WI38 (cell line): ENCODE data around the gene MRPS24.

ENCODE experiments used
- H3K4me3 ChIP-seq: 2 replicates; pipeline ENCODE4 v1.5.1; 2011; ENCODE audit warnings: low read depth, mild to moderate bottlenecking, control low read depth, low read length
- CTCF ChIP-seq: IDR thresholded peaks from 2 replicates; pipeline ENCODE4 v1.5.1; 2012; ENCODE audit warnings: low read depth, mild to moderate bottlenecking, control low read depth, low read length

Gene MRPS24

DNA sequence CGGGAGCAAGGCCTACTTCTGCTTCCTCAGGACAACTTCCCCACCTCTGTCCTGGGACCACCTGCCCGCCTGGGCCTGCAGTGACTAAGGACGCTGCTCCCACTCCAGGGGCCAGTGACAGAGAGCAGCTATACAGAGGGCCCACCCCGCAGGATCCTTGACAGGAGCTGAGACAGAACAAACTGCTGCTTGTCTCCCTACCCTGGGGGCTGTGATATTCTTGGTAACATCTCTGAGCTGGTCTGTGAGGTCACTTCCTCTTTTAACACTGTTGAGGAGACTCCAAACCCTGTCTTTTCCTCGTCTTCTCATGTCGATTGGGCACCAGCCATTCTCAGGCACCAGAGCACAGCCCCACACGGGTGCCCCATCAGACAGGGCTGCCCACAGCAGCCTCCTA lies 6.9 kb upstream of the MRPS24 start:
- TF ChIP-seq CTCF = no peak

DNA sequence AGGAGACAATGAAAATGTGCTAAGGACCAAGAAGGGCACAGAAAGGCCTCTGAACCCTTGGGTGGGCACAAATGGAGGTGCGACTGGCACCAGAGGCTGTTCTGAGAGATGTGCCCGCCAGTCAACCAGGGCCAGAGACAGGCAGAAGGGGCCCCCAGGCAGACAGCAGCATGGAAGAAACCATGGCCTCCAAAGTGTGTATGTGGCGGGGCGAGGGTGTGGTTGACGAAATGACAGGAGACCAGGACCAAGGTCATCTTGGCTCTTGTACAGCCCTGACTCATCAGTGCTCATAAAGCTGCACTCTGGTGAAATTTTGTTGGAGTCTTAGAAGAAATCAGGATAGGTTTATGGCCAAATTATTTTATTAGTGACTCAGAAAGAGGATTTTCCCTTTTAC lies 4.0 kb upstream of the MRPS24 start:
- no peak overlapping the region for H3K4me3 ChIP-seq
- TF ChIP-seq CTCF = no peak

More for the DNA sequence above, 6.9 kb upstream of the MRPS24 start:
- no peak overlapping the region for H3K4me3 ChIP-seq

DNA sequence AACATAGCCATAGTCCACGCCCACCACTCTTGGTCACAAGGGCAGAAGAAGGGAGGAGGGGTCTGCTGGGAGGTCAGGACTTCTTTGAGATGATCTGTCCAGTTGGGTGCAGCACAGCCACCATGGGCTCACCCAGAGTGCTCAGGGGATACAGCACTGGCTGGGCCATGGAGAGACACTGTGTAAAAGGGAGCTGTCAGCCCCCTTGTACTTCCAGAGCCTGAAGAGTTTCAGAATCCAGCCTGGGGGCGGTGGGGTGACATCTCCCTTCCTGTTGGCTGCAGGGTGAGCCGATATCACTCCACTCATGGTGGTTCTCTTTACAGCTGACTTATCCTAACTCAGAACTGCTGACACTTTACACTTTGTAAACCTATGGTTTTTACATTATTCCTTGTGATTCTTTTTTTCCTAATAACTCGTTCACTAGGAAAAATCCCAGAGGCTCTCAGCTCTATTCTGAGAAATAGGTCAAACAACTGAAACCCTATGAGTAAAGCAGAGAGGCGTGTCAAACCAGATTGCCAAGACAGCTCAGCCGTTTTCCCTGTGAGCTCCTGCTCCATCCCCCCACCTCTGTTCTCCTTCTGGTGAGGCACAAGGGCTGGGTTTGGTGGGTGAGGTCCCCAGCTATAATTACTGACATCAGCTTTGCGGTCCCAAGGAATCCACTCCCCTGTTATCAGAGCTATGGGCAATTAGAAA lies 3.2 kb upstream of the MRPS24 start:
- H3K4me3 ChIP-seq = no peak overlapping the region
- TF ChIP-seq CTCF = no peak

- TF ChIP-seq CTCF = no peak
These were observed 1.7 kb upstream of the MRPS24 start for GRCh38 chr7:43871064-43871463.

GRCh38 chr7:43870316-43870715 lies 999 bp upstream of the MRPS24 start:
- no peak for TF ChIP-seq CTCF
- H3K4me3 ChIP-seq = peak overlapping the region; percentile 75

More at GRCh38 chr7:43871064-43871463, 1.7 kb upstream of the MRPS24 start:
- H3K4me3 ChIP-seq = no peak overlapping the region

GRCh38 chr7:43869867-43870240 lies 537 bp upstream of the MRPS24 start:
- peak overlapping the region; percentile 75 for H3K4me3 ChIP-seq
- no peak for TF ChIP-seq CTCF

DNA sequence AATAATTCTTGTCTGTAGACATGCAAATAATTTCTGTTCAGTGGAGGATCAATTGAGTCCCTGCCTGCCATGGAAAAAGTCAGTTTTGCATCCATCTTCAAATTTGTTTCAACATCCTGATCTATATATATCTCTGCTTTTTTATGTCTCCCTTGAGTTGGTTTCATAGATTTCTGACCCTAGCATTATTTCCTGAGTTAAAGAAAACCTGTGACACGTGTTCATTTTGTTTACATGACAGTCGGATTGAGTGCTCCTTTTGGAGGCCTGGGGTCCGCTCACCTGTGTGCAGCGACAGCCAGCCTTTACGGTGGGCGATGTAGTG lies 674 bp downstream of the MRPS24 start:
- H3K4me3 ChIP-seq = peak overlapping the region; percentile 75
- no peak for TF ChIP-seq CTCF
